Spleen (tissue), 11 donors: ENCODE results near the gene HSPB1. TPM values are rescaled to one million over a fixed set of nuclear protein-coding genes. Genes with fewer than 3 reads are reported as not detected.

Source experiments
- DNase-seq: peaks from one replicate; pipeline ENCODE4 v3.0.0-alpha.2; 2020
- H3K27ac ChIP-seq, 8 donors: fragments of 200-600 bp; sonication (generic) in 7 of 8; 1 replicate in 4 of 8; 2 replicates in 4 of 8; pipeline versions ENCODE4 v1.5.0 to v1.8.0; 2016 to 2021; ENCODE audit warnings: inconsistent platforms in 4 of 8, mild to moderate bottlenecking in 4 of 8, moderate library complexity in 1 of 8
- H3K27me3 ChIP-seq, 7 donors: fragments of 200-600 bp; sonication (generic) in 6 of 7; replicated peaks in 1 of 7; 1 replicate in 4 of 7; 2 replicates in 3 of 7; pipeline versions ENCODE4 v1.5.0 to v1.8.0; 2016 to 2021; ENCODE audit warnings: inconsistent platforms in 3 of 7, mild to moderate bottlenecking in 1 of 7
- H3K36me3 ChIP-seq, 6 donors: fragments of 200-600 bp; sonication (generic) in 5 of 6; 1 replicate in 4 of 6; 2 replicates in 2 of 6; pipeline versions ENCODE4 v1.5.0 to v1.8.0; 2016 to 2021; ENCODE audit warnings: inconsistent platforms in 2 of 6
- H3K4me1 ChIP-seq, 6 donors: fragments of 200-600 bp; sonication (generic) in 5 of 6; 1 replicate in 3 of 6; 2 replicates in 3 of 6; pipeline versions ENCODE4 v1.5.0 to v1.8.0; 2016 to 2021; ENCODE audit warnings: inconsistent platforms in 3 of 6
- H3K4me3 ChIP-seq, 8 donors: fragments of 200-600 bp; sonication (generic) in 7 of 8; 1 replicate in 4 of 8; 2 replicates in 4 of 8; pipeline versions ENCODE4 v1.5.0 to v1.8.0; 2016 to 2021; ENCODE audit warnings: inconsistent platforms in 4 of 8, mild to moderate bottlenecking in 4 of 8, moderate library complexity in 2 of 8
- H3K9me3 ChIP-seq, 8 donors: fragments of 200-600 bp; sonication (generic) in 7 of 8; 1 replicate in 4 of 8; 2 replicates in 4 of 8; pipeline versions ENCODE4 v1.5.0 to v1.8.0; 2016 to 2021; ENCODE audit warnings: inconsistent platforms in 4 of 8
- POLR2A ChIP-seq, 3 donors: fragments of 450-650 bp; IDR thresholded peaks; one replicate each; pipeline ENCODE4 v1.5.1; 2017; ENCODE audit warnings: antibody characterized with exemption in 3 of 3, mild to moderate bottlenecking in 1 of 3
- POLR2AphosphoS5 ChIP-seq, 3 donors: sonication (generic); formaldehyde crosslinking; IDR thresholded peaks; one replicate each; pipeline ENCODE4 v1.5.1; 2017; ENCODE audit warnings: antibody characterized with exemption in 3 of 3
- WGBS, 5 donors: extraction: QIAGEN DNeasy Blood & Tissue Kit in 3 of 5; methylation state at CpG; one replicate each; pipeline versions ENCODE4 v1.1.5 to v1.1.7; 2013 to 2018; 5-methylcytosine and 5-hydroxymethylcytosine counted together
- intact Hi-C: fragments of 100-400 bp; cut with DNase I; formaldehyde crosslinking; loops from one replicate; pipeline ENCODE4 v1.15.0; 2023; ENCODE audit warnings: low total_unique reads
- polyA plus RNA-seq, 3 donors: library from polyadenylated mRNA; stranded (reverse); fragments of 200-250 nt; gene quantifications; one replicate each; pipeline ENCODE4 v1.2.1, GENCODE V29; 2013
- total RNA-seq, 7 donors: library from RNA; depleted of rRNA in 3 of 7; stranded (reverse); fragments of >200 nt in 3 of 7; fragmentation: NEBNext Ultra II Directional in 4 of 7; extraction: Animal tissue kit (Norgen Biotek cat#: 25700) in 4 of 7; gene quantifications; one replicate each; pipeline versions ENCODE4 v1.1.0 to v1.2.1, GENCODE V29; 2016 to 2021
- TF ChIP-seq, protein P1 (sequence below), 11 experiments: fragments of 200-600 bp in 7 of 11; fragments of 450-650 bp in 4 of 11; sonication (generic) in 4 of 11; IDR thresholded peaks in 8 of 11; conservative IDR thresholded peaks in 3 of 11; 1 replicate in 7 of 11; 2 replicates in 4 of 11; pipeline versions ENCODE4 v1.4.0 to v1.8.0; 2016 to 2021; ENCODE audit warnings: antibody characterized with exemption in 11 of 11, inconsistent platforms in 4 of 11, mild to moderate bottlenecking in 1 of 11
- donor health status: healthy with polysubstance abuse.
- donor health status: DM: no; HTN: no; CAD: no; lungs with moderate emphysema.
- donor health status: DM: no; HTN: no; CAD: no.
- donor health status: Bipolar disorder and iron deficiency.
- donor health status: healthy.
- donor health status: DM: no; HTN: no; CAD: no.
- donor health status: DM: yes; HTN: yes; CAD: no.

HSPB1 gene
- total and polyA plus RNA-seq, 10 donors, result 56.5 to 227 (median 137) TPM

DNA sequence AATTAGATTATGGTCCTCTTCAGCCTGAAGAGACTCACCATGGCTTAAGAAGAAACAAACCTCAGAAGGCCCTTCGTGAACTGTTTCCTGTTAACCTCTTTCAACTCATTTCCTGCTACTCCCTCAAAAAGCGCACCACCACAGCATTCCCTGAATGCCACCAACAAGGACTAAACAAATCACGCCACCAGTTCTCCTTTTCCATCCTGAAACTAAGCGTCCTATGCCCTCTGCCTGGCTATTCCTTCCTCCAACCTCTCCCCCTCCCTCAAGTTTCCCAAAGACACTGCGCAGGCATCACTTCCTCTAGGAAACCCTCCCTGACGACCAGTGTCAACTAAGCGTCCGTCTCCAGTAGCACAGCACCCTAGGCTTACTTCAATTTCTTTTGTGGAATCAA is 44.3 kb downstream of the HSPB1 start:
- Histone ChIP-seq H3K9me3 (no peaks in the 10 kb centered on the region), H3K4me1 (peaks cover 16 to 90% (median 60%) of the 10 kb centered on the region in 6 donors), H3K27me3 (no peaks in the 10 kb centered on the region), H3K27ac (peak overlapping the region; percentile 44 to 83 (median 70)), H3K36me3 (peaks cover 3 to 96% (median 48%) of the 10 kb centered on the region in 6 donors), H3K4me3 (no peak overlapping the region)
- intact Hi-C loops, result no loop called here
- TF ChIP-seq POLR2A (IDR thresholded peaks at IDR 0.05) (no peak), POLR2AphosphoS5 (IDR thresholded peaks at IDR 0.05) (peak in 2 of 3 donors; percentile 4 to 72)
- 20 to 42% (median 29%) methylated on average over 8 of the region's 8 CpGs for WGBS, 5 donors
- DNase-seq, result no peak

DNA sequence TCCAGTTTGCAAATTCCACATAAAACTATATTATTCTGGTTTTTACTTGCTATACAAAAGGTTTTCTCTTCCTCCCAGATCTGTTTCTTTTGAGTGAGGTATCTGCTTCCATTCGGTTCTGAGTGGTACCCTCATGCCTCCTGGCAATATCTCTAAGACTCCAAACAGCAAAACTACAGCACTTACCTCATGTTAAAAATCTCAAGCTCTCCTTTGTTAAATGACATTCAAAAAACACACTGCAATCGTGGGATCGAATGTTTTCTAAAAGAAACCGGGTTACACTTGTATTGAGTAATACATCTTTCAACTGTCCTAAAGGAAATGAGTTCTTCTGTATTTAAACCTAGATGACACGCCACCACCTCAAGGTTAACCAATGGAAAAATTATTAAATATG is 45.2 kb downstream of the HSPB1 start:
- peaks cover 3 to 87% (median 47%) of the 10 kb centered on the region in 6 donors for H3K36me3 ChIP-seq
- peak overlapping the region in 6 of 8 donors; percentile 32 to 83 (median 75) for H3K27ac ChIP-seq
- H3K27me3 ChIP-seq, result no peaks in the 10 kb centered on the region
- TF ChIP-seq POLR2A (IDR thresholded peaks at IDR 0.05) (no peak), POLR2AphosphoS5 (IDR thresholded peaks at IDR 0.05) (no peak)
- no peak for DNase-seq
- H3K4me3 ChIP-seq, result no peak overlapping the region
- intact Hi-C loops, result no loop called here
- WGBS, 5 donors, result 33 to 53% (median 40%) methylated on average over 5 of the region's 5 CpGs
- H3K4me1 ChIP-seq, result peaks cover 16 to 90% (median 62%) of the 10 kb centered on the region in 6 donors
- no peaks in the 10 kb centered on the region for H3K9me3 ChIP-seq

DNA sequence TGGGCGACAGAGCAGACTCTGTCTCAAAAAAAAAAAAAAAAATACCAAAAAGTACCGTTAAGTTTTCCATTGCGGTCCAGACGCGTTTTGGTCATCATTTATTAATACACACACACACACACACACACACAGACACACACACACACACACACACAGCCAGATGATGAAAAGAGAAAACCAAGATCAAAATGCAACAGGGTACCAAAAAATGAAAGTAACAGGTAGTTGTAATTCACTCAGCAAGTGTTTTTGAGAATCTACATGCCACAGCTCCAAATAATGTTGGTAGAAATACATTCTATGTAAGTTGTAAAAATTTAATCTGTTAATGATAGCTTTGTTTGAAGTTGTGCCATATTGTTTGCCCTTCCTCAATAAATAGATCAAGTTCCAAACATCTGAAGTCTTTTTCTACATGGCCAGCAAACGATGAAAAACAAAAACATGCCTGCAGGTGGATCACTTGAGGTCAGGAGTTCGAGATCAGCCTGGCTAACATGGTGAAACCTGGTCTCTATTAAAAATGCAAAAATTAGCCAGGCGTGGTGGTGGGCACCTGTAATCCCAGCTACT is 46.9 kb downstream of the HSPB1 start:
- no peak for DNase-seq
- H3K36me3 ChIP-seq, result peaks cover 3 to 83% (median 36%) of the 10 kb centered on the region in 6 donors

GRCh38 chr7:76351372-76351771 is 48.9 kb downstream of the HSPB1 start:
- peaks cover 3 to 83% (median 18%) of the 10 kb centered on the region in 6 donors for H3K36me3 ChIP-seq
- DNase-seq, result no peak
- 81 to 89% (median 83%) methylated on average over 7 of the region's 7 CpGs for WGBS, 5 donors
- no peak overlapping the region for H3K27ac ChIP-seq
- H3K4me1 ChIP-seq, result peaks cover 31 to 96% (median 83%) of the 10 kb centered on the region in 6 donors
- H3K9me3 ChIP-seq, result no peaks in the 10 kb centered on the region
- TF ChIP-seq POLR2A (IDR thresholded peaks at IDR 0.05) (no peak), POLR2AphosphoS5 (IDR thresholded peaks at IDR 0.05) (no peak)
- TF ChIP-seq, protein P1, sequence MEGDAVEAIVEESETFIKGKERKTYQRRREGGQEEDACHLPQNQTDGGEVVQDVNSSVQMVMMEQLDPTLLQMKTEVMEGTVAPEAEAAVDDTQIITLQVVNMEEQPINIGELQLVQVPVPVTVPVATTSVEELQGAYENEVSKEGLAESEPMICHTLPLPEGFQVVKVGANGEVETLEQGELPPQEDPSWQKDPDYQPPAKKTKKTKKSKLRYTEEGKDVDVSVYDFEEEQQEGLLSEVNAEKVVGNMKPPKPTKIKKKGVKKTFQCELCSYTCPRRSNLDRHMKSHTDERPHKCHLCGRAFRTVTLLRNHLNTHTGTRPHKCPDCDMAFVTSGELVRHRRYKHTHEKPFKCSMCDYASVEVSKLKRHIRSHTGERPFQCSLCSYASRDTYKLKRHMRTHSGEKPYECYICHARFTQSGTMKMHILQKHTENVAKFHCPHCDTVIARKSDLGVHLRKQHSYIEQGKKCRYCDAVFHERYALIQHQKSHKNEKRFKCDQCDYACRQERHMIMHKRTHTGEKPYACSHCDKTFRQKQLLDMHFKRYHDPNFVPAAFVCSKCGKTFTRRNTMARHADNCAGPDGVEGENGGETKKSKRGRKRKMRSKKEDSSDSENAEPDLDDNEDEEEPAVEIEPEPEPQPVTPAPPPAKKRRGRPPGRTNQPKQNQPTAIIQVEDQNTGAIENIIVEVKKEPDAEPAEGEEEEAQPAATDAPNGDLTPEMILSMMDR (IDR thresholded peaks at IDR 0.05 in 8 of 11, conservative IDR thresholded peaks at IDR 0.05 in 3 of 11), result no peak
- intact Hi-C loops, result no loop called here
- H3K4me3 ChIP-seq, result no peak overlapping the region
- H3K27me3 ChIP-seq, result no peaks in the 10 kb centered on the region

More for the DNA sequence above, 46.9 kb downstream of the HSPB1 start:
- Histone ChIP-seq H3K27me3 (no peaks in the 10 kb centered on the region), H3K4me3 (no peak overlapping the region), H3K9me3 (no peaks in the 10 kb centered on the region), H3K27ac (no peak overlapping the region), H3K4me1 (peaks cover 22 to 94% (median 67%) of the 10 kb centered on the region in 6 donors)
- TF ChIP-seq POLR2AphosphoS5 (IDR thresholded peaks at IDR 0.05) (no peak), POLR2A (IDR thresholded peaks at IDR 0.05) (no peak)
- TF ChIP-seq, protein P1 (IDR thresholded peaks at IDR 0.05 in 8 of 11, conservative IDR thresholded peaks at IDR 0.05 in 3 of 11), result no peak
- 88 to 96% (median 92%) methylated on average over 8 of the region's 8 CpGs for WGBS, 5 donors
- intact Hi-C loops, result no loop called here

DNA sequence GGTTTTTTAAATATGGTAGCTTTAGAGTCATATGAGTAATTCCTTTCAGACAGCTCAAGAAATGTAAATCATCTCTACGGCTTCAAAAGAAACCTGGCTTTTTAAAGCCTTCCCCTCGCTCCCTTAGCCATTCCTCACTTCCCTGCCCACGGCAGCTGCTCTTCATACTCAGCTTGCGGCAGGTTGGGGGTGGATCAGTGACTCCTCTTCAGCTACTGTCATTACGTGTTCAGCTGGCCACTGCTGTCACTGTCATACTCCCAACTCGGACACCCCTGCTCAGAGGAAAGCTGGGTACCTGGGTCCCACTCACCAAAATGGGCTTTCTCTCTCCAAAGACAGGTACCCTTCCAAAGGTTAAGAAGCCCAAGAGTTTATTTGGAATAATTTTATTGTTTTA is 49.7 kb downstream of the HSPB1 start:
- no peak for TF ChIP-seq POLR2AphosphoS5 (IDR thresholded peaks at IDR 0.05)
- TF ChIP-seq, protein P1 (IDR thresholded peaks at IDR 0.05 in 8 of 11, conservative IDR thresholded peaks at IDR 0.05 in 3 of 11), result no peak
- TF ChIP-seq POLR2A (IDR thresholded peaks at IDR 0.05), result no peak
- no peak for DNase-seq
- peaks cover 31 to 96% (median 83%) of the 10 kb centered on the region in 6 donors for H3K4me1 ChIP-seq
- peaks cover under 1 to 82% (median 13%) of the 10 kb centered on the region in 6 donors for H3K36me3 ChIP-seq
- H3K27ac ChIP-seq, result peak overlapping the region in 1 of 8 donors; percentile 9
- no peaks in the 10 kb centered on the region for H3K27me3 ChIP-seq
- intact Hi-C loops, result no loop called here
- no peak overlapping the region for H3K4me3 ChIP-seq
- no peaks in the 10 kb centered on the region for H3K9me3 ChIP-seq
- 58 to 82% (median 80%) methylated on average over 6 of the region's 6 CpGs for WGBS, 5 donors
